ENCODE measurements around the gene SYTL3. TPM values are rescaled to one million over a fixed set of nuclear protein-coding genes. Genes with fewer than 3 reads are reported as not detected.

The SYTL3 gene
- total RNA-seq, 1 experiment from 2014 or later: 13.8 TPM

- DNase-seq (ENCODE audit: low read depth): no peak
Observed at GRCh38 chr6:158717341-158718330, 67.8 kb downstream of the SYTL3 start.

- DNase-seq (ENCODE audit: low read depth): no peak
Observed at GRCh38 chr6:158718461-158719046, 68.7 kb downstream of the SYTL3 start.

GRCh38 chr6:158722176-158722729 lies 72.4 kb downstream of the SYTL3 start:
- no peak for DNase-seq (ENCODE audit: low read depth)

- DNase-seq (ENCODE audit: low read depth): no peak
Observed at GRCh38 chr6:158725704-158726103, 75.8 kb downstream of the SYTL3 start.

- DNase-seq (ENCODE audit: low read depth): no peak
Observed at GRCh38 chr6:158729906-158730540, 80.2 kb downstream of the SYTL3 start.

GRCh38 chr6:158730541-158730907 lies 80.7 kb downstream of the SYTL3 start:
- no peak for DNase-seq (ENCODE audit: low read depth)

GRCh38 chr6:158735009-158735408 lies 85.2 kb downstream of the SYTL3 start:
- no peak for DNase-seq (ENCODE audit: low read depth)

GRCh38 chr6:158737082-158737709 lies 87.3 kb downstream of the SYTL3 start:
- no peak for DNase-seq (ENCODE audit: low read depth)

GRCh38 chr6:158737710-158738615 lies 88.1 kb downstream of the SYTL3 start:
- peak; percentile 60 for DNase-seq (ENCODE audit: low read depth)

- DNase-seq (ENCODE audit: low read depth): no peak
Observed at GRCh38 chr6:158739673-158740072, 89.8 kb downstream of the SYTL3 start.

GRCh38 chr6:158743033-158743651 lies 93.3 kb downstream of the SYTL3 start:
- DNase-seq (ENCODE audit: low read depth): no peak

GRCh38 chr6:158744986-158745430 lies 95.2 kb downstream of the SYTL3 start:
- no peak for DNase-seq (ENCODE audit: low read depth)

GRCh38 chr6:158751224-158751623 lies 101.4 kb downstream of the SYTL3 start:
- DNase-seq (ENCODE audit: low read depth): no peak

- no peak for DNase-seq (ENCODE audit: low read depth)
Observed at GRCh38 chr6:158751921-158752320, 102.1 kb downstream of the SYTL3 start.

GRCh38 chr6:158752613-158753012 lies 102.8 kb downstream of the SYTL3 start:
- no peak for DNase-seq (ENCODE audit: low read depth)

- DNase-seq (ENCODE audit: low read depth): no peak
Observed at GRCh38 chr6:158753811-158754210, 104.0 kb downstream of the SYTL3 start.

GRCh38 chr6:158754738-158755137 lies 104.9 kb downstream of the SYTL3 start:
- DNase-seq (ENCODE audit: low read depth): no peak

- no peak for DNase-seq (ENCODE audit: low read depth)
Observed at GRCh38 chr6:158755636-158756035, 105.8 kb downstream of the SYTL3 start.

GRCh38 chr6:158756126-158756525 lies 106.3 kb downstream of the SYTL3 start:
- no peak for DNase-seq (ENCODE audit: low read depth)
